ENCODE results near the gene LMNTD2.

Gene LMNTD2

GRCh38 chr11:504994-505344, 55.6 kb downstream of the LMNTD2 start:
- Histone ChIP-seq H3K79me2 (ENCODE audit: insufficient read depth, low read length) (peaks cover 12% of the 10 kb centered on the region), H4K20me1 (ENCODE audit: low read depth, low read length) (no peaks in the 10 kb centered on the region)

More at GRCh38 chr11:504994-505344, 55.6 kb downstream of the LMNTD2 start:
- Histone ChIP-seq H3K4me3 (ENCODE audit: insufficient read depth, low read length, poor library complexity, severe bottlenecking) (no peak overlapping the region), H3K27me3 (ENCODE audit: low read length) (no peaks in the 10 kb centered on the region), H2AFZ (ENCODE audit: low read depth, low read length, severe bottlenecking) (no peak overlapping the region), H3K9me2 (replicated peaks; ENCODE audit: insufficient read depth, low read length) (no peaks in the 10 kb centered on the region), H3K27ac (ENCODE audit: low read depth, low read length) (no peak overlapping the region), H3K9me3 (ENCODE audit: insufficient read depth, low read length) (no peaks in the 10 kb centered on the region), H3F3A (ENCODE audit: insufficient read depth) (peaks cover 6% of the 10 kb centered on the region; the same call in 1 of the 2 replicates), H3K4me2 (ENCODE audit: low read depth, low read length, poor library complexity, severe bottlenecking) (peak overlapping the region; percentile 81), H3K36me3 (ENCODE audit: low read length) (no peaks in the 10 kb centered on the region), H3K9ac (ENCODE audit: low read length) (0 out of 2 replicates have a peak overlapping the region, but pooled peaks have one; percentile 2)
- TF ChIP-seq EZH2phosphoT487 (conservative IDR thresholded peaks at IDR 0.05; ENCODE audit: low read length) (no peak), CTCF (IDR thresholded peaks at IDR 0.05; ENCODE audit: insufficient read depth, low read length, poor library complexity, severe bottlenecking) (no peak)
